Amniotic epithelial cell (primary cell): Measurements from ENCODE around the gene RC3H1.
"Not testable (repeated sequence)": the region's sequence is repeated elsewhere in the genome, so short reads cannot be mapped to it uniquely, and the experiment has no call there.

ENCODE experiments used
- DNase-seq: peaks from one replicate; pipeline ENCODE4 v3.0.0-alpha.2; 2010; ENCODE audit warnings: low read depth

RC3H1 gene

DNA sequence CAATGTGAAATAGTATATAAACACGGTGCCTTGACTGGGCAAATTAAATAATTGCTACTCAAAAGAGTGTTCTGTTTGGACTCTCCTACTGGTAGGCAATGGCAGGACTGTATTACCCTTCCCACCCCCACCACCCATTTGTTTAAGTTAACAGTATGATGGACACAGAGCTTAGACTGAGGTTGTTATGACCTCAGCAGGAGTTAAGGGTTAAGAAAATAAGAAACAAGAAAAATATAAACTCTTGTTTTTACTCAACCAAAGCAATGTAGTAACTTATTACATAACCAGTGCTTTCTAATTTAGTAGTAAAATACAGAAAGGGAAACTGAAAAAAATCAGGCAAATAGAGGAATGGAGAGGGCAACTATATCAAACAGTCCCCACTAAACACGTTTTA, 85.1 kb downstream of the RC3H1 start:
- DNase-seq: no peak

DNA sequence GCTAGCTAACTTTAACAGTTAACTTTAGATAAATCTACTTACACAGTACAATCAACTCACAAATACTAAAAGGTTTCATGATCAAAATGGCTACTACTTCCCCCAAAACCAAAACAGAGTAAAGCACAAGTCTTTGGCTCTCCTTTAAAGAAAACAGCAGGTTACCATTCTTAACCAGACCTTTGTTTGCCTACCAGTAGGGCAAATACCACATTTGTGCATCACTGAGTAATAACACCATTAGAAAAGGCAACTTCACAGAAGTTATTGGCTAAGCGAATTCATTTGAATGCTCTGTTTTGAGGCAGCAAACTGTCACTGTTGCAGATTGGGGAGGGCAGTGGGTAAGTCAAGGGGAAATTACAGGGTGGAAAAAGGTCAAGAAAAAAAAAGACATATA, 87.7 kb downstream of the RC3H1 start:
- DNase-seq: no peak

DNA sequence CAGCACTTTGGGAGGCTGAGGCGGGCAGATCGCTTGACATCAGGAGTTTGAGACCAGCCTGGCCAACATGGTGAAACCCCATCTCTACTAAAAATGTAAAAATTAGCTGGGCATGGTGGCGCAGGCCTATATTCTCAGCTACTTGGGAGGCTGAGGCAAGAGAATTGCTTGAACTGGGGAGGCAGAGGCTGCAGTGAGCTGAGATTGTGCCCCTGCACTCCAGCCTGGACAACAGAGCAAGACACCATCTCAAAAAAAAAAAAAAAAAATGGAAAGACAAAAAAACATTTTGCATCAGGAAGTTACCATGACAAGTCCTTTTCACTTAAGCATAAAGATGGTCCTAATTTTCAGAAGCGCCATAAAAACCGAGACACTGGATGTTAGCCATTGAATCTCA, 91.6 kb downstream of the RC3H1 start:
- not testable (repeated sequence) for DNase-seq

DNA sequence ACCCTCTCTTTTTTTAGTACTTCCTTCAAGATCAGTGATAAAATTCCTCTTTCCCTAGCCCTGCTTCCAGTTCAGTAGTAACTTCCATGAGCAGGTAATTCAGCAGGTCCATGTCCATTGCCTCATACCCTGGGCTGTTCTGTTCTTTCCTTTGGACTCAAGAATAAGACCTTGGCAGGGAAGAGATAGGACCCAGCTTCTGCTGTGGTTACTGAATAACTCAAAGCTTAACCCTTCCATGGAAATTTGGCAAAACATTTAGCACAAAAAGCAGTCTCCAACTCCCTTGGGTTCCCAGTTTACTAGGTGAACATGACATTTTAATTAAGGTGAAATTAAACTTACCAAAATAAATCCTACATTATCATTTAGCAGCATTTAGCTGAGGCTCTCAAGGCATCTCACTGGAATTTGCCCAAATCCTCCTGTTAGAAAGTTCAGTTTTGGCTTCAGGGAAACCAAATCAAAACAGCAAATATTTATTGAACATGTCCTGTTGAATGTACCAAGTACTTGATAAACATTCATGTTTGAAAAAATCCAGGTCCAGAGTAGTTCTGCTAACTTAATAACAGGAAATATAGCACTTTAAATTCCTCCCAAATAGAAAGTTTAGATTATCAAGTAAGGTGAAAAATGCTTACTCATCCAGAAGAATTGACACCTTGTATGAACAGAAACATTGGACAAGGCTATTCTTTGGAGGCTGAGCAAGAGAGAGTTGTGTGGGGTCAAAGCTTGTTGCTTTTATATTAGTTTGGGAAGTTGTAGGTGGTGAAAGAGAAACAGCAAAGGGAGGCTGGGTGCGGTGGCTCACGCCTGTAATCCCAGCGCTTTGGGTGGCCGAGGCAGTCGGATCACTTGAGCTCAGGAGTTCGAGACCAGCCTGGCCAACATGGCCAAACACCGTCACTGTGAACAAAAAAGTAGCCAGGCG, 96.6 kb downstream of the RC3H1 start:
- DNase-seq: peak; percentile 2

DNA sequence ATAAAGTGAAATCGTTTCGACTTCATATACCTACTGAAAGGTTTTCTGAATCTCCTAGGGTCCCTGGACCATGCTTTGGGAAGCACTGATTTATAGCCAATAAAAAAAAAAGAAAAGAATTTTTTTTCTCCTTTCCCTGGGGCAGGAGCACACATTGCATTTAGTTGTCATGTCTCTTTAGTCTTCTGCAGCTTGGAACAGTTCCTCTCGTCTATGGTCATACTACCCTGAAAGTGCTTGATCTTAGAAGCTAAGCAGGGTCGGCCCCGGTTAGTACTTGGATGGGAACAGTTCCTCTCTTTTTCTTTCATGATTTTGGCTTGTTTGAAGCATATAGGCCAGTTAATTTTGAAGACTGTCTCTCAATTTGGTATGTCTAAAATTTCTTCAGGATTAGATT, 101.3 kb downstream of the RC3H1 start:
- DNase-seq: no peak

DNA sequence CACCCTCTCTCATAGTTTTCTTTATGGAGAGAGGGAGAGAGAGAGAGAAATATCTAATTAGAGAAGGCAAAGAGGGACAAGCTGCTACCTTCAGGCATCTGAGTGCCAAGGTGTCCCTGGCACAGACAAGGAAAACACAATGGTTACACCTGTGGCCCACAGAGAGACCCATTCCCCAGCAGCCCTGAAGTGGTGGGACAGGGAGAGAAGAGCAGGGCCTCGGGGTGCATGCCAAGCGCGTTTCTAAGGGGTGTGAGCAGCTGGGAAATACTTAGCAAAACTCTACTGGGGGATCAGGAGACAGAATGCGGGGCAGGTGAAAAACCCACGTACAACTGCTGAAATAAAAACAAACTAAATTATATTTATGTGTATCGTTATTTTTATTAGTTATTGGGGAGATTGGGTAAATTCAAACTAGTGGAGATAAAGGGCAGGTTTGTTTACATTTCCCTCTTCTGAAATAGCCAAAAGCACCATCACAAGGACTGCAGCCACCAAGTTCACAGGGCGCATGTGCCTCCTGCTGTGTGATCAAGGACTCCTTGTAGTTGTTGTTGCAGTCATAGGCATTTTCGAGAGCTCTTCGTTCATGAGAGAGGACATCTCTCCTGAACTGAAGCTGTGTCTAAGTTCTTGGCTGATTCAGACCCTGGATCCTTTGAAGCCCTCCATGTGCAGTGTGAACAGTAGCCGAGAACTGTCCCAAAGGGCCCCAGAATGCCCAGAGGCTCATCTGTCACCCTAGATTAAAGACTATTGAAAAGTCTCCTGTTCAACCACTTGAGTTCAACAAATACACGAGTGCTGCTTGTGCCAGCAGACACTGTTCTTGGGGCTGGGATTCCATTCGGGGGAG, 104.3 kb downstream of the RC3H1 start:
- DNase-seq: no peak

DNA sequence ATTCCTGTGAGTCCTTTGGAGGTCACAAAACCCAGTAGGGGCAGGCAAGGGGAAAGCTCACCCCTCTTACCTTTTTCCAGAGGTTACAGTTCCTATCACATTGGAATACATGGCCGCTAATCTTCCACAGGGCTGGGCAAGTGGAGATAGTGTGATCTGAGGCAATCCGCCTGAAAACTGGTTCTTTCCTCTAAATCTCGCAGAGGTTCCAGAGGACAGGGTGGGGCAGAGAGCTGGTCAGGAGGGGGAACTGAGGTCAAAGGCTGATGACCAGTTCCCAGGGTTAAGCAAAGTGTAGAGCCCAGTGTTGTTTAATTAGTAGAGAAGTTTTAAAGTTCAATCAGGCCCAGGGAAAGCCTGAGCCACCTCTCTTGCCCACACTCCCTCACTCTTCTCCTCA, 105.0 kb downstream of the RC3H1 start, which contains the start of gene SERPINC1:
SERPINC1 (minus strand) TSS at position 179 of the 400 bp plus-strand sequence; CDS start at position 111, 68 bp downstream.
- no peak for DNase-seq

DNA sequence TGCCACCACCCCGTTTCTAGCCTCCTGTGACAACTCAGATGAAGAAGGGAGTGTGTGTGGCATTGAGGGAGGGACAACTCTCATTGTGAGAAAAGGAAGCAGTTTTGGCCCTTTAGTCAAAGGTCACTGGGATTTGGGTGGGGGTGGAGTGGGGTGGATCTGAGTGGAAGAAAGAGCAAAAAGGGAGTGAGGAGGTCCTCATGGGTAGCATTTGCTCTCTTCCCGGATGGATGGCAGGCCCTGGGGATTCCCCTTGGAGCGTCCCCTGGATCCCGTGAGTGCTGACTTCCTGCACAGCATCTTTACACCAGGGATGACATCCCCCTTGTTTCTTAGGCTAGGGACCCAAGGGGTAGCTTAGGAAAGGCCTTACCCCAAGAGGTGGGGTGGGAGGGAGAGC, 105.5 kb downstream of the RC3H1 start:
- DNase-seq: no peak

DNA sequence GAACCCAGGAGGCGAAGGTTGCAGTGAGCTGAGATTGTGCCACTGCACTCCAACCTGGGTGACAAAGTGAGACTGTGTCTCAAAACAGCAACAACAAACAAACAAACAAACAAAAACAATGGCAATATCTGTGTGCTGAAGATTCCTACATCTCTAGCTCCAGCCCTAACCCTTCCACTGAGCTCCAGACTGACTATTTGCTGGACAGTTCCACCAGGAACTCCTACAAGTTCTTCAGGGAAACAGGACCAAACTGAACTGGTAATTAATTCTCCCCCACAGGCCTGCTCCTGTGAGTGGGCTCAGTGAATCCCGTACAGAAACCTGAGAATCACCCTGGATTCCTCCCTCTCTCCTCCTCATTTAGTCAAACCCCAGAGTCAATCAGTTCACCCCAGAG, 106.6 kb downstream of the RC3H1 start:
- peak; percentile 11 for DNase-seq

DNA sequence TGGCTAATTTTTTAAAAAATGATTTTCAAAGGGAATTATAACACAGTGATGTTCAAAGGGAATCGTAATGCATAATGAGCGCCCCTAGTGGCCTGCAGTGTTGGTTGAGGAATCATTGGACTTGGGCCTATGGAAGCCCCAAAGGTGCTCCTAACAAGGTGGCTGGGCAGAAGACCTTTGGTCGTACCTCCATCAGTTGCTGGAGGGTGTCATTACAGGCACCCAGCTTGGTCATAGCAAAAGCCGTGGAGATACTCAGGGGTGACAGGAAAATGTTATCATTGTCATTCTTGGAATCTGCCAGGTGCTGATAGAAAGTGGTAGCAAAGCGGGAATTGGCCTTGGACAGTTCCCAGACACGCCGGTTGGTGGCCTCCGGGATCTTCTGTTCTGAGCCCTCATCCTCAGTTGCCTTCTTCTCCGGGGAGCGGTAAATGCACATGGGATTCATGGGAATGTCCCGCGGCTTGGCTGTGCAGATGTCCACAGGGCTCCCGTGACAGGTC, 107.7 kb downstream of the RC3H1 start:
- DNase-seq: peak; percentile 19

DNA sequence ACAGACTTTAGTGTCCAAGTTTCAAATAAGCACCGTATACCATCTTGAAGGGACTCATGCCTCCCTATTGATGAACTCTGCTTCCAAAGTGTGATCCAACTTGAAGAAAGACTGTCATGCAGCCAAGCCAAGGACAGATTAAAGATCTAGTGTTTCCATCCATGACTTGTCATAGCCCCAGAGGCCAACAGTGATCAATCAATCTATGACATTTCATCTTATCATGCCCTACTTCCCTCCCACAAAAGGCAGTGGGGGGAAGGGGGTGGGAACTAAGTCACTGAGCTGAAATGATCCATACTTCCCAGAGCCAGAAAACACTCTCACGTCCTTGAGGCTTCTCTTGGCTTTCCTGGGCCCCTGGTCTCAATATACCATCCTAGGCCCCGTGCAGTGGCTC, 109.0 kb downstream of the RC3H1 start:
- no peak for DNase-seq

DNA sequence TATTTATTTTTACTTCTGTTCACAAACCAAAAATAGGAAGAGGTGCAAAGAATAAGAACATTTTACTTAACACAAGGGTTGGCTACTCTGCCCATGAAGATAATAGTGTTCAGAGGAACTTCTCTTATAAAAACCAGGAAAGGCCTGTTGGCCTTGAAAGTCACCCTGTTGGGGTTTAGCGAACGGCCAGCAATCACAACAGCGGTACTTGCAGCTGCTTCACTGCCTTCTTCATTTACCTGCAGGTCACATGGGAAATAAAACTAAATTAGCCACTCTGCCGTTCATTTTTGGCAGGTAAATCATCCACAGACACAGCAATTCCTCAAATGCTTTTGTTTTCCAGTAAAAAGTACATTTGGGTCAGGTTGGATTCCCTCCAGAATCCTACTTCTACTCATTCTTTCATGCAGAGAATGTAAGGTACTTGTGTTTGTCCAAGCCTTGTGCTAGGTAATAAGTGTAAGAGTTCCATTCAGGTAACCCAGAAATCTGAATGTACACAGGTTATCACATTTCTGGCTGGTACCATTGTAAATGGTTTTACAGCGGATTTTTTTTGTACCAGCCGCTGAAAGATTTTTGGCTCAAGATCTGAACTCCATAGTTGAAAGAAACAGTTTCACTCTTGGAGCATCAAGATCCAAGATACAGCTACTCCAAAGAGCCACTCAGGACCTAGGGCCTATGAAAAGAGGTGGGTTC, 118.2 kb downstream of the RC3H1 start:
- no peak for DNase-seq

DNA sequence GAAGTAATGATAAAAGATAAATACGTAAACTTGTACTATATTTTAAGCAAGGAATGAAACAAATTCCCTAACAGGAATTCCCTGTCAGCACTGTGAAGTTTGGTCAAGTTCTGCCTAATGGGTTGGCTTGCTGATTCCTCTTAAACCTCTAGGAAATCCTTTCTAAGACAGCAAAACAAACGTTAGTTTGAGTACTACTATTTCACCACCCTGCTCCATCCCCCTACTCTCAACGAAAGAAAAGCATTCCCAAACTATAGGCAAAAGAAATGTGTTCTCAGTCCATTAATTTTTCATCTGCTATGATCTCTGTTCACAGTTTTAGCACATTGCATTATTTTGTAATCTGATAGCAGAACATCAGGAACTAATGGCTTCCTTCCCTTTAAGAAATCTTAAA, 121.2 kb downstream of the RC3H1 start:
- no peak for DNase-seq

DNA sequence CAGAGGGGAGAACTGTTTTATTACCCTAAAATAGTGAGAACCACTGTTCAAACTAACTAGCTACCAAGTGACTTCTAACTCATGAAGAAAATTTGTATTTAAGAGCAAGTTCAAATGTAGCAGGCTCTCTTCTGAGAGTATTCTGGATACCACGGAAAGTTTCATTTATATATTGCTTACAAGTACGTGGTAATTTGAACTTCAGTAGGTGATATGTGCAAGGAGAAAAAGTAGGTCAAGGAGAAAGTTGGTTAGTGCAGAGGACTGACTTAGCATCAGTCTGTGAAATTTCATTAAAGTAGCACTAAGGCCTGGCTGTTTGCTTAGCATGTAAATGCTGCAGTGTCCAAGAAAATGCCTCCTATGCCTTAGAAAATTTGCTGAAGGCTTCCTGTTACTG, 121.7 kb downstream of the RC3H1 start:
- no peak for DNase-seq

DNA sequence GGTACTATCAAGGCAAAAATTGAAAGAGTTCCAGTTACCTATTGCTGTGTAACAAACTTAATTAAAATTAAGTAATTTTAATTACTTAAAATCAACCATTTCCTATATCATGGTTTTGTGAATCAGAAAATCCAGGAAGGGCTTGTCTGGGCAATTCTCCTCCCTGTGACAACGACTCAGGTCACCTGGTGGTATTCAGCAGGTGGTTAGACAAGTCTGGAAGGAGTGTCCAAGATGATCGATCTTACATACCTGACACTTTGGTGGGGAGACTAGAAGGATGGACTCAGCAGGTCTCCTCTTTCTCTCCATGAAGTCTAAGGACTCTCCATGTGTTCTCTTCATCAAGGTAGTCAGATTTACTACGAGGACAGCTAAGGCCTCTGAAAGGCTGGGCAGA, 128.0 kb downstream of the RC3H1 start:
- DNase-seq: no peak

DNA sequence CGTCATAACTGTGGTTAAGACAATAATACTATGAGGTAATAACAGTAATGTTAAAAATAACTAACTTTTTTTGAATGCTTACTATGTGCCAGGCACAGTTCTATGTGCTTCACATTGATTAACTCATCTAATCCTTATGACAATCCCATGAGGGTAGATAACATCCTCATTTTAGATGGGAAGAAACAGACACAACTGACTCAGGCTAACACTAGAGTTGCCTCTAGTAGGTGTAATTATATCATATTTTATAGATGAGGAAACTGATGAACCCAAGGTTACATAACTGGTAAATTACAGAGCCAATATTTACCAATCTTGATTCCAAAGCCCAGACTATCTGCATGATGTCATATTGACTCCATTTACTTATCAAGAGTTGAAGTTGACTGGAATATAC, 128.5 kb downstream of the RC3H1 start:
- DNase-seq: no peak

DNA sequence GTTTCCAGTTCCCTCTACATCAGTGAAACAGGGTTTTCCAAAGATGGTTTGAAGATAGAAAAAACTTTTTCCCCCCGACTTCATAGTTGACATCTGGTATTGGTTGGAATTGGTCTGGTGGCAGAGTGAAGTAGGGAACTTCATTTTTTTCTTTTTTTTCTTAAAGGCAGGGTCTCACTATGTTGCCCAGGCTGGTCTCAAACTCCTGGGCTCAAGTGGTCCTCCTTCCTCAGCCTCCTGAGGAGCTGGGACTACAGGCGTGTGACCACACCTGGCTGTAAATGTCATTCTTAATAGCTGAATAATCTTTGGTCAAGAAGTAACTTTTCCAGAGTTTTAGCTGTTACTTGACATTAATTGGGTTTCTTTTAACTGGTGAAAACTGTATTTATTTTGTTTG, 132.3 kb downstream of the RC3H1 start:
- no peak for DNase-seq

DNA sequence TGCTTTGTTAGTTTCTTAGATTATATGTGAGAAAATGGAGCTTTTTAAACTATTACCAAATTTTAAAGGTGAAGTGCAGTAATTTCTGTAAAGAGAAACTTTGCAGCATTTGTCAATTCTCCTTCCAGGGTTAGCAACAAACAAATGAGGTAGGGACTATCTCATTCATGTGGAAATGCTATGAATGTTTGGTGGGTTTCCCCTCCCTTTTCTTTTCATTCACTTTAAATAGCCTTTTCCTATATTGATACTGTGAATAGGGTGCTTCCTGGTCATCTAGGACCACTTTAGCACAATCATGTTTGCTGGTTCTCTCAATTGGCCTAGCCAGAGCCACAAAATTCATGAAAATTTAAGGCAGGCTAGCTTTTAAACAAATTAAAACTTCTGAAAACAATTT, 133.4 kb downstream of the RC3H1 start:
- no peak for DNase-seq

DNA sequence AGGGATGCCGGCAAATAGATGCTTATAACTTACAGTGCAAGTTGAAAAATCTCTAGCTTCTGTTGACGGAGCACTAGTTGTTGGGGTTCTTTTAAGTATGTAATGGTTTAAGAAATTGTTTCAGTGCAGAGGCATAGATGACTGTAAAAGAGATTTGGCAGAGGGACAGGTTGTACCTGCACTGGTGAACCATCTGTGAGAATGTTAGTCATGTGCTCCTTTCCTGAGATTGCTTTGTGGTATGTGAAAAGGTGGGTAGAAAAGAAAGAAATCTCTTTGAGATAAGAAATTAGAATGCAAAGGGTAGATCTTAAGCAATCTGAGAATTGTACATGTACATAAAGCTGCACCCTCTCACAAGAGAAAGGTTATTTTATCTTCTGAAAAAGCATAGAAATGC, 134.5 kb downstream of the RC3H1 start:
- no peak for DNase-seq

DNA sequence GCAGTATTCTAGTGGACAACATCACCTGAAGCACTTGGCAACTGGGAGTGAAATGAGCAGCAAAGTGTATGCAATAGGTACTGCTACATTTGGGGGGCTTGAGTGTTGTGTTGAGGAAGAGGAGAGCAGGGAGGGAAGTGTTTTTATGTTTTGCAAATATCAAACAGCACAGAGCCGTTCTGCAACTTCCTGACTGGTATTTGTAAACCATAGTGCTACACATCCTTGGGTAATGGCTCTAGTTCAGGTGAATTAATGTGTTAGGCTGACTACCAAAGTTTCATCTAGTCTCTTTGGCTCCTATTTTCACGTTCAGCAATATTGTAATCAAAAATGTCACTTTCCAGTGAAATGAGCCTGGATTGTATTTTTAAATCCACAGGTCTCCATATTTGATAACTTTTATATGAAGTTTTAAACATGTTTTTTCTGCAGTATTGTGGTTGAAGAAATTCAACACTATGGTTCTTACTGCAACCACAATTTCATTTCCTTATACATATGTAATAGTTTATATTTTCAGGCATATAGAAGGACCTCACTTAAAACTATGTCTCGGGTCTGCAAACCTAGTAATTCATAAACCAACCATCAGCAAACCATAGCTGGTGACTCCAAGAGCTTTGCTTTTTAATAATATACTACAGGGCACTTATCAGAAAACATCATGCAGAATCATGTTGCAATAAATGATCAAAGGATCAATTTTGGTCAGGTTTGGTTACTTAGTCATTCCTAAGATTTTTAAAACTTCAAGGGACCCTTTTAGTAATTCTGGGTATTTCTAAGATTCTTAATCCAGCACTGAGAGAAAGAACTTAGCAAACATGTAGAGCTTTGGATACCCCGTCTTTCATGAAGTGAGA, 135.2 kb downstream of the RC3H1 start:
- no peak for DNase-seq

DNA sequence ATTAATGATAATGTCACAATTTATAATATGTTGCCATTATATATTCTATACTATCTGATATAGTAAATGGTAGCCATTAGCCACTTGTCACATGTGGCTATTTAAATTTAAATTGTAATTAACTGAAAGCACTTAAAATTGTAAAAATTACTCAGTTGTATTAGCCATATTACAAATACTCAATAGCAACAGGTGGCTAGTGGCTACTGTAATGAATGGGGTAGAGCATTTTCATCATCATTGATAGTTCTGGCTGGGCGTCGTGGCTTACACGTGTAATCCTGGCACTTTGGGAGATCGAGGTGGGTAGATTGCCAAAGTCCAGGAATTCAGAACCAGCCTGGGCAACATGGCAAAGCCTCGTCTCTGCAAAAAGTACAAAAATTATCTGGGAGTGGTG, 137.5 kb downstream of the RC3H1 start:
- no peak for DNase-seq
